EH (cell line): ENCODE measurements around the gene PHTF2.
"Not testable (repeated sequence)": the region's sequence is repeated elsewhere in the genome, so short reads cannot be mapped to it uniquely, and the experiment has no call there.

Experiments used
- DNase-seq: peaks from one replicate; pipeline ENCODE4 v3.0.0-alpha.2; 2015; ENCODE audit warnings: low read depth

PHTF2 gene

DNA sequence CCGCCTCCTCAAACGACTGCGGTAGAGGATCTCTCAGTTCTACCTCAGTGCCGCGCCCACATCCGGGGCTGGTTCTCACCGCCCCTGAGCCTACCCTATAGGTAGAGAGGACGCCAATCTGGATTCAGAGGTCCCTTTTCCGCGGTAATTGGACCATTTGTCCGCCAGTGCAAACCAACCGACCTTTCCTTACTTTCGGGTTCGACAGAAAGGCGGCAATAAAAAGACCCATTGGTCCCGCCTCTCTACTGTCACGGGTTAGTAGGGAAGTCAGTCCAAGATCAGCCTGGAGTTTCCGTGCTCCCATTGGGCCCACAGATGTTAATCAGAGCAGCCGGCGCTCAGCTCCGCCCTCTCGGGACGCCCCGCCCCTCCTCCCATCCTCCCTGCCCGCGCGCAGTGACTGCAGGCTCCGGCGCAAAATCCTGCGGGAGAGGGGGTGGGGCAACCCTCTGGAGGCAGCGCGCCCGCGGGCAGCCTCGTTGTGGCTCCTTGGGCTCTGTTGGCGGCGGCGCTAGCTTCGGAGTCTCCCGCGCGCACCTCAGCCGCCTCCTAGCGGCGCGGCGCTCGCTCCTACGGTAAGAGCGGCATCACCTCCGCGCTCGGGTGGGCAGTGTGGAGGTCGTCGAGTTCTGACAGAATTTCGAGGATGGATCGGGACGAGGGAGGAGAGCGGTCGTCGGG lies at the start of gene PHTF2, which contains the start of gene TMEM60:
Gene PHTF2 (plus strand): TSS at position 380 of the 684 bp plus-strand sequence.
Gene TMEM60 (minus strand): TSS at position 41 of the 684 bp plus-strand sequence. CDS start 4,061 bp downstream, outside the sequence.
- peak; percentile 100 for DNase-seq

DNA sequence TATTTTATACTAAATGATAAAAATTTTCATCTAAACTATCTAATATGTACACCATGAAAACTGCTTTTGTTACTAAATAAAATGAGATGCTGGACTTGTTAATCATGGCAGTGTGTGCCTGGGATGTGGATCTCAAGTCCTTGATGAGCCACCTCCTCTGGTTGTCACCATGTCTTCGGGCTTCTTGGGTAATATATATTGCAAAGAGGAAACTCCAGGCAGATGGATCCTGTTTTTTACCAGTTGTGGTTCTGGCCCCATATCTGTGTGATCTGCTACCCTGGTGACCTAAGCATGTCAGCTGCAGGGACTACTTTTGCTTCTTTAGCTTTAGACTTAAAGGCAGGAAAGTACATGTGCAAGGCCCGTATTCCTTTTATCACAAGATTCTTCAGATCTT lies 46.6 kb upstream of the PHTF2 start:
- DNase-seq: no peak

DNA sequence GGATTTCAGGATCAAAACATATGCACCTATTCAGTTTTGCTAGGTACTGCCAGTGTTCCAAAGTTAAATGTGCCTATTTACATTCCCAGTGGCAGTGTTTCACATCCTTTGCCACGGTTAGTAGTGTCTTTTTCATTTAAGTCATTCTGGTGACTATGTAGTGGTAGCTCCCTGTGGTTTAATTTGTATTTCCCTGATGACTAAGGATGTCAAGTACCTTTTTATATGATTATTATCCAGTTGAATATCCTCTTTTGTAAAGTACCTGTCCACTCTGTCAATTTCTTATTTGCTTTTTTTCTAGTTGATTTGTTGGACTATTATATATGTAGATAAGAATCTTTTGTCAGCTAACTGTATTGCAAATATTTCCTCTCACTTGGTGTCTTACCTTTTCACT lies 45.4 kb upstream of the PHTF2 start:
- no peak for DNase-seq

DNA sequence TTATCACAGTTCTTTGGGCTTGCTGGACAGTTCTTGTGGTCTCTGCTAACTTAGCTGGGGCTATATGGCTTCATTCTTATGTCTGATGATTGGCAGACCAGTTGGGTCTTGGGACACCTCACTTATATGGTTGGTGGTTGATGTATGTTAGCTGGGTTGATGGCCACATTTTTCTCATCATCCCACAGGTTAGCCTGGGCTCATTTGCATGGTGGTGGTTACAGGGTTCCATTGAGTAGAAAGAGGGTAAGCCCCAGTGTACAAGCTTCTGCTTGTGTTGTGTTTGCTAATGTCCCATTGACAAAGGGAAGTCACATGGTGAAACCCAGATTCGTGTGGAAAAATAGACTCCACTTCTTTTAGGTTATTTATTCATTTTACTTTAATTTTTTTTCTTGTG lies 41.0 kb upstream of the PHTF2 start:
- DNase-seq: no peak

DNA sequence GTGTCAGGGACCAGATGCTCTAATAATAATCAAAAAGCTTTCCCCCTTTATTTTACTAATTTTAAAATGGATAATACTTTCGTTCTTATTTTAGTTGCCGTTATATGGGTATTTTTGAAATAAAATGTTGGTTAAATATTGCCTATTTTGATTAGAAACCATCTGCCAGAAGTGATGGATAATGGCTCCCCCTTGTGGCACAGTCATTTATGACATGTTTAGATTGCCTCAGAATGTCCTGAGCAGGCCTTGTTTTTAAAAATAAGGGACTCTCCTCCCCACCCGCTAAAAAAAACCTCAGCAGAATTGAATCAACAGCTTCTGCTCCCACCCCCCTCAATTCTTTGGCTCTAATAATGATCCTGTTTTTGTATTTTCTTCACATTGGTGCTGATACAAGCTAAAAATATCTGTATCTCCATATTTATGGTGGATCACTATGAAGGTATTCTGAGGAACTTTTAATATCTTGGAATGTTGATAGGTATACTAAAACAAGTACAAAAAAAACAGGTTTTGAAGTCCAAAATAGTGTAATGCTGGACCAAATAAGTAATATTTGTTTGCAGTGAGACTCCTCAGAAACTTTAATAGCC lies 39.2 kb upstream of the PHTF2 start:
- peak; percentile 73 for DNase-seq

DNA sequence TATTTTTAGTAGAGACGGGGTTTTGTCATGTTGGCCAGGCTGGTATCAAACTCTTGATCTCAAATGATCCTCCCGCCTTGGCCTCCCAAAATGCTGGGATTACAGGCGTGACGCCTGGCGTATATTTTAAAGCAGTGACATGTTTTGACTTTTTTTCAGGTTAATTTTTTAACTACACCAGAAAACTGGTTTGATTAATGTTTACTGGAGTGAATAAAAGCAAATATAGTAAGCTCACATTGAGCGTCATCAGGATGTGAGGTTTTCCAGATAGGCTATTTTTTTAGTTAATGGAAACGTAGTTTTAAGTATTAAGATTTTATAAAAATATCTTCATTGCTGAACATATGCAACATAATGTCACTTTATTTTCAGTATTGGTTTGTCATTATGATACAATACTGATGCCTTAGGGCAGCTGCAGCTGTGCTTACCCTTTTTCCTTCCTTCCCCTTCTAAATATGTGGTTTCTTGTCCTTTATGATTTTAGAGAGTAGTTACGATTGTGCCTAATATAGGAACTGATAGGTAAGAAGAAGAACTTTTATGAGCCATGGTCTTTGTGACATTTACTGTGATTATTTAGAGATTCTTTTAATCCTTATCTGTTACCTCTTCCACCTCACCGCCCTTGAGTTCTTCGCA lies 37.6 kb upstream of the PHTF2 start:
- DNase-seq: no peak

DNA sequence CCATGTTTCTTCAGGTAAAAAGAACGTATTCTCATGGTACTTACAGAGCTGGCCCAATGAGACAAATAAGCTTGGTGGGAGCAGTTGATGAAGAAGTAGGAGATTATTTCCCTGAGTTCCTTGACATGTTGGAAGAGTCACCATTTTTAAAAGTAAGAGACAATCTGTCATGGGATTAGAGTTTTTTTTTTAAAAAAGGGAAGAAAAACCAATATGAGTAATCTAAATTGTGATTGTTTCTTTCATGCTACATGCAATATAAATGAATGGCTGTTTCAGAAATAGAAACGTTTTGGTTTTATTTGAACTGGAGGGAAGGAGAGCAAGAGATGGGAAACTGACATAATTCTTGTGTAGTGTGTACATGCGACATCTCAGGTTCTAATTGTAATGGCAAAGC lies 33.1 kb upstream of the PHTF2 start:
- no peak for DNase-seq

DNA sequence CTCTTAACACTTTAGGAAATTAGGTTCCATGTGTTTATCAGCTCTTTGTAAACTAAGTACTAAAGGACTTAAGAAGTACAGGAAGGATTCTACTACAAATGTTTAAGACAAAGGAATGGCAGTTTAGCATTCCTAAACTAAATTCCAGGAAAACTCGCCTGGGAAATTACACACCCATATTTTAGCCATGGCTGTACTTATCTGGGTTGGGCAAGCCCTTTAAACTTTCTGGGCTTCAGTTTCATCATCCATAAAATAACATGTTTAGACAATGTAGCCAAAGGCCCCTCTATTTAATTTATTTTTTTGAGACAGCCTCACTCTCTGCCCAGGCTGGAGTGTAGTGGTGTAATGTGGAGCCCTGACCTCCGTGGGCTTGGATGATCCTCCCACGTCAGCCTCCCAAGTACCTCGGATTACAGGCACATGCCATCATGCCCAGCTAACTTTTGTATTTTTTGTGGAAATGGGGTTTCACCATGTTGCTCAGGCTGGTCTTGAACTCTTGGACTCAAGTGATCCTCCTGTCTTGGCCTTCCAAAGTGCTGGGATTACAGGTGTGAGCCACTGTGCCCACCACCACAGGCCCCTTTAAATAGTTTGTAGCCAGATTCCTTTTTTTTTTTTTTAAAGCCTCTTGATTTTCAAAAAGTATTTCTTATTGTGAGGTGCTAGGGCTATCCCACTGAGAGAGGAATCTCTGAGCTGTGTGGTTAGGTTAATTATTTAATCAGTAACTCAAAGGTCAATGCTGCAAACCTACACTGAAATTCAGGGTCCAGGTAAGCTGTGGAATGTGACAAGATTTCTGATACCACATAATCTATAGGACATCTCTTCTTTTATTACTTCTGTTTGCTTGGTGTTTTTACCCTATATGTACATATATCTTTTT lies 32.4 kb upstream of the PHTF2 start:
- DNase-seq: peak; percentile 74

DNA sequence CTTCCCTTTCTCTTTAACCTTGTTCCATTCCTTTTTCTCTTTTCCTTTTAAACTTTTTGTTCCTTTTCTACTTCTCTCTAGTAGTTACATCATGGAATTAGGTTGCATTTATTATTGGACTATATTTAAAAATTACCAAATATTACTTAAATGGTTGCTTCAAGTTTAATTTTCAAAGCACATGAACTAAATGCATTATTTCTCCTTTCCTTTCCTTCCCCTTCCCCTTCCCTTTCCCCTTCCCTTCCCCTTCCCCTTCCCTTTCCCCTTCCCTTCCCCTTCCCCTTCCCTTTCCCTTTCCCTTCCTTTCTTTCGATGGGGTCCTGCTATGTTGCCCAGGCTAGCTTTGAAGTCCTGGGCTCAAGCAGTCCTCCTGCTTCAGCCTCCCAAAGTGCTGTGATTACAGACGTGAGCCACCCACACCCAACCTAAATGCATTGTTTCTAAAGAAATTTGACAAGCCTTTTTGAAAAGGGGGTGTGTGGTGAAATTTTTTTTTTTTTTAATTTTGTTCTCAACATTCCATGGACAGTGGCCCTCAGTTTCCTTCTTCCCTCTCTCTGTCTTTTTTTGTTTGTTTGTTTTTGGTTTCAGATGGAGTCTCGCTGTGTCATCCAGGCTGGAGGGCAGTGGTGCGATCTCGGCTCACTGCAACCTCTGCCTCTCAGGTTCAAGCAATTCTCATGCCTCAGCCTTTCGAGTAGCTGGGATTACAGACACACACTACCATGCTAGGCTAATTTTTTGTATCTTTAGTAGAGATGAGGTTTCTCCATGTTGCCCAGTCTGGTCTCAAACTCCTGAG lies 31.6 kb upstream of the PHTF2 start:
- DNase-seq: no peak

DNA sequence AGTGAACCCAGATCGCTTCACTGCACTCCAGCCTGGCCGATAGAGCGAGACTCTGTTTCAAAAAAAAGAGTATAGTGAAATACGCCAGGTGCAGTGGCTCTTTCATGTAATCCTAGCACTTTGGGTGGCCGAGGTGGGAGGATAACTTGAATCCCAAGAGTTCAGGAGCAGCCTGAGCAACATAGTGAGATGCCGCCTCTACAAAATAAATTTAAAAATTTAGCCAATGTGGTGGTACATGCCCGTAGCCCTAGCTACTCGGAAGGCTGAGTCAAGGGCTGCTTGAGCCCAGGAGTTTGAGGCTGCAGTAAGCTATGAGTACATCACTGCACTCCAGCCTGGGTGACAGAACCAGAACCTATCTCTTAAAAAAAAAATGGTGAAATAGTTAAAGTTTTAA lies 28.3 kb upstream of the PHTF2 start:
- no peak for DNase-seq

DNA sequence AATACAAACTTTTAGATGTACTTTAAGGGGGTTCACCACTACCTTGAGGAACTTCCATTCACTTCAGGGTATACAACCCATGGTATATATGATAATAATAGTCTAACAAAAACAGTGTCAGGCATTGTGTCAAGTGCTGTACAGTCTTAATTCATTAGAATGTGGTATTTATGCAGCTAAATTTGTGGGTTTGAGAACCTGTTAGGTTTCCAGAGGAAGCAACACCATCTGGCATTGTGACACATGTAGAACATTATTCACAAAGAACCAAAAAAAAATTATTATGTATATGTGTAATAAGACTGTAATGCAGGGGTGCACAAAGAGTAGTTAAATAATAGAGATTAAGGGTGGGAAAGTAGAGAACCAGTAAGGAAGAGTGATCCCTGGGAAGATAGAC lies 26.7 kb upstream of the PHTF2 start:
- DNase-seq: peak; percentile 27

DNA sequence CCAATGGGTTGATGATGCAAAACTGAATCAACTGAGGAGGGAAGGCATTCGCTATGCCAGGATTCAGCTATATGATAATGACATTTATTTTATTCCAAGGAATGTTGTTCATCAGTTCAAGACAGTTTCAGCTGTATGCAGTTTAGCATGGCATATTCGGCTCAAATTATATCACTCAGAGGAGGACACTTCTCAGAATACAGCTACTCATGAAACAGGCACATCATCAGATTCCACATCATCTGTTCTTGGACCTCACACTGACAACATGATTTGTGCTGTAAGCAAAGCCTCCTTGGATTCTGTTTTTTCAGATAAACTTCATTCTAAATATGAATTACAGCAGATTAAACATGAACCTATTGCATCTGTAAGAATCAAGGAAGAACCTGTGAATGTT lies 20.0 kb upstream of the PHTF2 start:
- DNase-seq: no peak

DNA sequence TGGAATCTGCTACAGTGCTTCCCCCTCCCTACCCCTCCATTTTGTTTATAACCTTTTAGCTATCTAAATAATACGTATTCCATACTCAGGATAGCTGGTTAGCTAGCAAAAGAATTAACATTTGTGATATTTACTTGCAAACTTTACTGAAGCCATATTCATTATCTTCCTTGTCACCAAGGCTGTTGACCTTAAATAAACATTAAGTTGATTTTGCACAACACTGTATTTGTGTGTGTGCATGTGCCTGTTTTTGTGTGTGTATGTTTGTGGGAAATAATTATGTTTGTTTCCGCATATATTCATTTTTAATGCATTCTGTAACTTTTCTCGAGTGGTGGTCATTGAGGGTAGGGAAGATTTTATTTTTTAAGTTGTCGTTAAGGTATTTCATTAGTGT lies 16.2 kb upstream of the PHTF2 start:
- DNase-seq: no peak

DNA sequence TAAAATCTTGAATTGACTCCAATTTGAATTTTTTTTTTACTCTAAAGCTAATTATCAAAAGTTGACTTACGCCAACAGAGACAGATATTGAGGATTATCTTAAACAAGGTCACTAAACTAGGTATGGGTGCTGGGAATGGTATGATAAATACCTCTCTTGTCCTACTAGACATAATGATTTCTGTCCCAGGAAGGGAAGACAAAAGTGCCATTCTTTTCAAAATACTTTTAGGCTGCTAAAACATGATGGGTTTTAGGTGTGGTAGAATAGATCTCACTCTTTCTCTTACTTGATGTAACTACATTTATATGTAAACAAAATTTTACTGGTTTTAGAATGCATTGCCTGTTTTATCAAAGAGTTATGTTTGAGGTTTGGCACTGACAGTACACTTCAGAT lies 15.5 kb upstream of the PHTF2 start:
- DNase-seq: no peak

DNA sequence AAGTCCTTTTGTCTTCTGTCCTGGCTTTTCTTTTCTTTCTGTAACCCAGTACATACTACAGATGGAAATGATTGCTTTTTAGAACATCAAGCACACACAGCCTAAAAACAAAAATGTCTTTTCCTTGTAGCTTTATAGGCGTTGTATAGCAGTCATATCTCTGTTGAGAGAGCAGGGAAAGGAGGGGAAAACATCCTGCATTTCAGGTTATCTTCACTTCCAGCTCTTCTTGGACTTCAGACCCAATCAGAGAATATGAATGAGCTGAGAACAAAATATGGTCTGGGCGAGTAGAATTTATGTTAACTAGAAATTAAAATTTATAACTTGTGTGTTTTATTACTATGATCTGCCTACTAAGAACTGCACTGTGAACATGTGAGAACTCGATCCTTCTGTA lies 15.0 kb upstream of the PHTF2 start:
- DNase-seq: no peak

DNA sequence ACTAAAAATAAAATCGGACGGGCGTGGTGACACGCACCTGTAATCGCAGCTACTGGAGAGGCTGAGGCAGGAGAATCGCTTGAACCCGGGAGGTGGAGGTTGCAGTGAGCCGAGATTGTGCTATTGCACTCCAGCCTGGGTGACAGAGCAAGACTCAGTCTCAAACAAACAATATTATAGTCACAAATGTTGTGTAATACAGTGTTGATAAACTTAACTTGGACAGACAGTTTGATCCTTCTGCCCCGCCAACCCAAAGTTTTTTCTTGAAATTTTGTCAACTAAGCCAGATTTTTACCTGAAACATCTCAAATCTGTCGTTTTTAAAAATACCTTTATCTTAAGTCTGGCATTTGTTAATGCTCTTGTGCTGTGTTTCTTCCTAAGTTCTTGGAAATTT lies 14.1 kb upstream of the PHTF2 start:
- DNase-seq: not testable (repeated sequence)

DNA sequence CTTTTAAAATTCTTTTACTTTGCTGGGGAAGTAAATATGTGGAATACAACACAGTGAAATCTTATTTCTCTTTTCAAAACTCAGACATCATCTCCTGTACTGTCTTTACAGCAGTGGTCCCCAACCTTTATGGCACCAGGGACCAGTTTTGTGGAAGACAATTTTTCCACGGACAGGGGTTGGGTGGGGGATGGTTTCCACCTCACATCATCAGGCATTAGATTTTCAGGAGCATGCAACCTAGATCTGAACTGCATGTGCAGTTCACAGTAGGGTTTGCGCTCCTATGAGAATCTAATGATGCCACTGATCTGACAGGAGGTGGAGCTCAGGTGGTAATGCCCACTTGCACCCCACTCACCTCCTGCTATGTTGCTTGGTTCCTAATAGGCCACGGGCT lies 12.6 kb upstream of the PHTF2 start:
- no peak for DNase-seq

DNA sequence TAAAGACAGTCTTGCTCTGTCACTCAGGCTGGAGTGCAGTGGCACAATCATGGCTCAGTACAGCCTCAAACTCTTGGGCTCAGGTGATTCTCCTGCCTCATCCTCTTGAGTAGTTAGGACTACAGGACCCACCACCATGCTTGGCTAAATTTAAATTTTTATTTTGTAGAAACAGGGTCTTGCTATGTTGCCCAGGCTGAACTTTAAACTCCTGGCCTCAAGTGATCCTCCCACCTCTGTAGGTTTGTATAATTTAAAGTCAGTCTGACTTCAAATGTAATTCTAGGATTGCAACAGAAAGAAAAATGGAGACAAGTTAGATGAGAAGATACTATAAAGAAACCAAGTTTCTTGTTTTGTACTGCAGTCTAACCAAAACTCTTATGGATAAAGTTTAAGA lies 11.8 kb upstream of the PHTF2 start:
- no peak for DNase-seq

DNA sequence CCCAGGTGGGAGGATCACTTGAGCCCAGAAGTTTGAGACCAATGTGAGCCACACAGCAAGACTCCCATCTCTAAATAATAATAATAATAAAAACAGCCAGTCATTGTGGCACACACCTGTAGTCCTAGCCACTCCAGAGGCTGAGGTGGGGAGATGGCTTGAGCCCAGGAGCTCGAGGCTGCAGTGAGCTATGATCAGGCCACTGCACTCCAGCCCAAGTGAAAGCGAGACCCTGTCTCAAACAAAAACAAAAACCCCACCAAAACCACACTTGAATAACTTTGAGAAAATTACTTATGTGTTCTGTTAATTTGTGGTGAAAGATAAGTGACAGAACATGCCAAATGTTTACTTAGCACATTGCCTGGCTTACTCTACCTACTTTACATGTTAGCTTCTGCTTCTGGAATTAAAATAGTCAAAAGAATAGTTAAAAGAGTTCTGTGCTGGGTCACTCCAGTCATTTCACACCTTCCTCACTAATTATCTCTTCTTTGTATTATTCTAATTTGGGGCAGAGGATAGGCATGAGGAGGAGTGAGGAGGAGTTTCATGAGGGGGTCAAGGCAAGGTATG lies 10.2 kb upstream of the PHTF2 start:
- DNase-seq: no peak

DNA sequence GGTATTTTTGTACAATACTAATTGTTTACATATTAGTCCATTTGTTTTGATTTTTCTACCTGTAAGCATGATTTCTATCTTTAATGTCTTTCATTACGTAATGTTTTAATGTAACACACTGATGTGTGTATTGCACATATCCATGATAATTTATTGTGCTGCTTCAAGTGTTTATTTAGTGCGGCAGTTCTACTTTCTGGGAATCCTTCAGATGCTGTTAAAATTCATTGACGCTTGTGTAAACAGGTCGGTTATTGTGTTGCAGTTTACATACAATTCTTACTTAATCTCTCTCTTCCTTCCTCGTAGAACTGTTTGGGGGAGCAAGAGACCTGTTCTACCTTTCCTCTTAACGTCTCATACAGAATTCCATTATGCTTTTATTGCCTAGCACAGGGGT lies 7.2 kb upstream of the PHTF2 start:
- no peak for DNase-seq

DNA sequence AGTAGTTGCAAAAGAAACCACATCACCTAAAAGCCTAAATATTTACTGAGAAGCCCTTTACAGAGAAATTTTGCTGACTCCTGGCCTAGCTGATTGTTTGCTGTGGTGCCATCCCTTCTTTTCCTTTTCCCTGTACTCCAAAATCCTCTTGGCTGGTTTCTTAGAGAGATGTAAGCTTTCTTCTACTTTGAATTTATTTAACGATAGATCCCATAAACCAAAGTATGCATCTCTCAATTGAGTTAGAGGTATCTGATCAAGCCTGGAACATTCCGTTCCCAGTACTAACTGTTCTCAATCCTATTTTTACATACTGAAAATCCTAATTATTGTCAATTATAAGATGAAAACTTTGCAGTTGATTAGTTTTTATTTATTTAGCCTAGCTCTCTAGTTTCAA lies 6.6 kb upstream of the PHTF2 start:
- no peak for DNase-seq
